GM04504 (cell line): ENCODE data around the gene MAMDC4.

Source experiments
- DNase-seq: peaks from one replicate; pipeline ENCODE4 v3.0.0-alpha.2; 2012; ENCODE audit warnings: low read depth

The MAMDC4 gene

DNA sequence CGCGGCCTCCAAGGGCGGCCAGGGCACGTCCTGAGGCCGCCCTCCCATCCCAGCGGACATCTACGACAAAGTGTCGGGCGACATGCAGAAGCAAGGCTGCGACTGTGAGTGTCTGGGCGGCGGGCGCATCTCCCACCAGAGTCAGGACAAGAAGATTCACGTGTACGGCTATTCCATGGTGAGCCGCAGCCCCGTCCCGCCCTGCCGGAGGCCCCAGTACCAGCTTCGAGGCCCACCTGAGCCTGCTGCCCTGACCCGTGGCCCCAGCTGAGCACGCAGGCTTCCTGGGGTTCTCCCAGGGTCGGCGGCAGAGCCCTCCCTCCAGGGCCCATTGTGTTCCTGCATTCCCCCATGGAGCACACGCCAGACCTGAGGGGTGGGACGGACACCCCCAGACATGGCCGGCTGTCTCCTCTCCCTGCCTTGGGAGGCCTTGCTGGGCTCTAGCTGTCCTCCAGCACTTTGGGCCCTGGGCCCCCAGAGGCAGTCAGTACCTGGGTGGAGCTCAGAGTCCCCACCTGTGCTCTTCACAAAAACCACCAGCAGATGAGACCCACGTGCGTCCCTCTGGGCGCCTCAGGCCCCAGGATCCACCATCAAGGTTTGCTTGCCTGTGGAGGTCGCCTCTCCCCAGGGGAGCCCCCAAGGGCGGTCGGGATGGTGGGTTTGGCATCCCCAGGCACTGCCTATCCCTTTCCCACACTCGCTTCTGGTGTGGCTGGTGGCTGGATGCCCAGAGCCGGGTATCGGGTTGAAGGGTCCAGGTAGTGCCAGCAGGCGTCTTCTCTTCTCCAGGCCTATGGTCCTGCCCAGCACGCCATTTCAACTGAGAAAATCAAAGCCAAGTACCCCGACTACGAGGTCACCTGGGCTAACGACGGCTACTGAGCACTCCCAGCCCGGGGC, 1.9 kb upstream of the MAMDC4 start:
- no peak for DNase-seq

DNA sequence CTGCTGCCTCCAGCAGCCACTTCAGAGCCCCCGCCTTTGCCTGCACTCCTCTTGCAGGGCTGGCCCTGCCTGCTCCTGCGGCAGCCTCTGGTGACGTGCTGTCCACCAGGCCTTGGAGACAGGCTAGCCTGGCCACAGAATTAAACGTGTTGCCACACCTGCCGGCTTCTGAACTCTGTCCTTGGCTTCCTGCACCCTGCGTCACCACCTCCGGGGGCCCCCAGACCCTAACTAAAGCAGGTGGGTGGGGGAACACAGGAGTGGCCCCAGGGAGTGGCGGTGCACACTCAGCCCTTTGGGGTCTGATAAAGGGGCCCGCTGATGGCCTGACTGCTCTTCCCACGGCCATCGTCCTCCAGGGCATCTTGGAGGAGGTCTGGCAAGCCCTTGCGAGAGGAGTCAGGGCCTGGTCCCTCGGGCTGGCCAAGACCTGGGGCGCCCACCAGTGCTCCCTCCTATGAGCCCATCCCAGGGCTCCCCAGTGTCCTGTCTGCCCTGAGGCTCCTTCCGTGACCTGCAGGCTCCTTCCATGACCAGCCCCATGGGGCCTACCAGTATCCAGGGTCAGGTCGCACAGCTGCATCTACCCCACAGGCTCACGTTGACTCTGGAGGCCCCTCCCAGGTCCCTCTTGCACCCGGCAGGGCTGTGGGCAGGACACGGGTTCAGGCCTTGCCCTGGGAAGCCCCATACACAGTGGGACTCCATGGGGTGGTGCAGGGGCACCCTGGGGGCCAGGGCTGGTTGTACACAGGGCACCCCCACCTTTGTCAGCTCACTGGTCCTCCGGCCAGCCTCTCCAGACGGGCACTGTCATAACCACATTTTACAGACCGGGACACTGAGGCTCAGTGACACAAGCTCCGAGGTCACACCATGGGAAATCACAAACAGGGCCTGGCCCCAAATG, 1.0 kb upstream of the MAMDC4 start:
- DNase-seq, result no peak

DNA sequence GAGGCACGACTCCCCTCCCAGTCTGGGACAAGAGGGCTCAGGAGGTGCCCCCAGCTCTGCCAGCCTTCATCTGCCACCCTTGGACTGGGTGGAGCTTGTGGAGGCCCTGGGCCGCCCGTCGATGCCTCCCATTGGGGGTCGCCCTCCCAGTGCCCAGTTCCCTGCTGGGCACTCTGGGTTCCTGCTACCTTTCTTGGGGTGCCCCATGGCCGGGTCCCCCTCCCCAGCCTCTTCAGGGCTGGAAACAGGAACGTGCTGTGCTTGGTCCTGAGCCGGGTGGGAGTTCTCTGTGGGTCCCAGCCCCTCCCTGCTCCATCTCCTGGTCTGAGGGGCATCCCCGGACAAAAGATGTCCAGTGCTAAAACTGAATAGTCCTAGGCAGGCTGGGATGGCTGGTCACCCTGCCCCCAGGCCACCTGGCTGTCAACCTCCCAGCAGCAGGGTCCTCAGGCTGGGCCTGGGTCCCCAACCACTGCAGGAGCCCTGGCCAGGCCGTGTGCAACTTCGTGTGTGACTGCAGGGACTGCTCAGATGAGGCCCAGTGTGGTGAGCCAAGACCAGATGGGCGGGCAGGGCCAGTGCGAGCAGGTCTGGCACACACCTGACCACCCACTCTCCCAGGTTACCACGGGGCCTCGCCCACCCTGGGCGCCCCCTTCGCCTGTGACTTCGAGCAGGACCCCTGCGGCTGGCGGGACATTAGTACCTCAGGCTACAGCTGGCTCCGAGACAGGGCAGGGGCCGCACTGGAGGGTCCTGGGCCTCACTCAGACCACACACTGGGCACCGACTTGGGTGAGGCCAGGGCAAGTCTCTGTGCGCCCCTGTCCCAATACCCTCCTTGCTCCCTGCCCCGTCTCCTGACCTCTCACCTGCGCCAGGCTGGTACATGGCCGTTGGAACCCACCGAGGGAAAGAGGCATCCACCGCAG, 784 bp downstream of the MAMDC4 start:
- no peak for DNase-seq

DNA sequence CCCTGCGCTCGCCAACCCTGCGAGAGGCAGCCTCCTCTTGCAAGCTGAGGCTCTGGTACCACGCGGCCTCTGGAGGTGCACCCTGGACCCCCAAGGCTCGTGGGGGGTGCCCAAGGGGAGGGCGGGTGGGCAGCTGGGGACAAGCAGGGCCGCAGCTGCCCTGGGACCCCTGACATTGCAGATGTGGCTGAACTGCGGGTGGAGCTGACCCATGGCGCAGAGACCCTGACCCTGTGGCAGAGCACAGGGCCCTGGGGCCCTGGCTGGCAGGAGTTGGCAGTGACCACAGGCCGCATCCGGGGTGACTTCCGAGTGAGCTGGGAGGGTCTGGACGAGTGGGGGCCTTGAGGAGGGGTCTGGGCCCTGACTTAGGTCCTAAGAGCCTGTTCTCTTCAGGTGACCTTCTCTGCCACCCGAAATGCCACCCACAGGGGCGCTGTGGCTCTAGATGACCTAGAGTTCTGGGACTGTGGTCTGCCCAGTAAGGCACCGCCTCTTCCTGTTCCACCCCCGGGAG, 1.5 kb downstream of the MAMDC4 start:
- no peak for DNase-seq

DNA sequence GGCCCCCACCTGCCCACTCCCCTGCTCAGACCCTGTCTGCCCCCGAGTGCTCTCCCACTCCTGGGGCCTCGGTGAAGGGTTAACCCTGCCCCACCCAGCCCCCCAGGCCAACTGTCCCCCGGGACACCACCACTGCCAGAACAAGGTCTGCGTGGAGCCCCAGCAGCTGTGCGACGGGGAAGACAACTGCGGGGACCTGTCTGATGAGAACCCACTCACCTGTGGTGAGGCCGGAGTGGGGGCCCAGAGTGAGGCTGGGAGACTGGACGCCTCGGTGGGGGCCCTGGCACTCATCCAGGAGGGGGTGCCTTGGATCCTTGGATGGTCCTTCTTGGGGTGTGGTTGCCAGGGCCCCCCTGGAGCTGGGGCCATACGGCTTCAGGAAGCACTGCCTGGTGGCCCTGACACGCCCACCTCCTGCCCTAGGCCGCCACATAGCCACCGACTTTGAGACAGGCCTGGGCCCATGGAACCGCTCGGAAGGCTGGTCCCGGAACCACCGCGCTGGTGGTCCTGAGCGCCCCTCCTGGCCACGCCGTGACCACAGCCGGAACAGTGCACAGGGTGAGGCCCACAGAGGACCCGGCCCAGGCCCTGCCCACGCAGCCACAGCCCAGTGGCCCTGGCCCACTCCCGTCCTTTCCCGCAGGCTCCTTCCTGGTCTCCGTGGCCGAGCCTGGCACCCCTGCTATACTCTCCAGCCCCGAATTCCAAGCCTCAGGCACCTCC, 2.1 kb downstream of the MAMDC4 start:
- DNase-seq, result no peak

DNA sequence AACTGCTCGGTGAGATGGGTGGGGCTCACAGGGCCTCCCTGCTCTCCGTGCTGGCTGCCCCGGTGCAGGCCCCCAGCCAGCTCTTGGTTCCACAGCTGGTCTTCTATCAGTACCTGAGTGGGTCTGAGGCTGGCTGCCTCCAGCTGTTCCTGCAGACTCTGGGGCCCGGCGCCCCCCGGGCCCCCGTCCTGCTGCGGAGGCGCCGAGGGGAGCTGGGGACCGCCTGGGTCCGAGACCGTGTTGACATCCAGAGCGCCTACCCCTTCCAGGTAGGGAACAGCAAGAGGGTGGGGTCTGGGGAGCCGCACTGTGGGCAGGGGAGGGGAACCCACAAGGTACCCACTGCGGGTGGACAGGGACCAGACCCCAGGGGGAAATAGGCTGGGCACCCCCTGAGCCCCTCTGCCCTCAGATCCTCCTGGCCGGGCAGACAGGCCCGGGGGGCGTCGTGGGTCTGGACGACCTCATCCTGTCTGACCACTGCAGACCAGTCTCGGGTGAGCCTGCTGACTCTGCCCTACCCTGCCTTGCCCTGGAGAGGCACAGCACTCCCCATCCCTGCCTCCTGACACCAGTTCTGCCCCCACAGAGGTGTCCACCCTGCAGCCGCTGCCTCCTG, 2.8 kb downstream of the MAMDC4 start:
- DNase-seq, result no peak

DNA sequence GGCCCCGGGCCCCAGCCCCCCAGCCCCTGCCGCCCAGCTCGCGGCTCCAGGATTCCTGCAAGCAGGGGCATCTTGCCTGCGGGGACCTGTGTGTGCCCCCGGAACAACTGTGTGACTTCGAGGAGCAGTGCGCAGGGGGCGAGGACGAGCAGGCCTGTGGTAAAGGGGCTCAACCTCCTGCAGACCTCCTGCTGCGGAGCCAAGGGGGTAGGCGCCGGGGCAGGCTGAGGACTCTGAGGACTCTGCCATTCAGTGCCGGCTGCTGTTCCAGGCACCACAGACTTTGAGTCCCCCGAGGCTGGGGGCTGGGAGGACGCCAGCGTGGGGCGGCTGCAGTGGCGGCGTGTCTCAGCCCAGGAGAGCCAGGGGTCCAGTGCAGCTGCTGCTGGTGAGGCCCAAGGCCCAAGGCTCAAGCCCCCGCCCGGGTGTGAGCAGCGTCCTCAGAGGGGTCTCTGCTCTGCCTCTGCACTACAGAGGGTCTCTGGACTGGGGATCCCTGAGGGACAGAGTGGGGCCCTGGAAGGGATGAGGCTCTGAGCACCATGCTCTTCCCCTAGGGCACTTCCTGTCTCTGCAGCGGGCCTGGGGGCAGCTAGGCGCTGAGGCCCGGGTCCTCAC, 3.4 kb downstream of the MAMDC4 start:
- no peak for DNase-seq

DNA sequence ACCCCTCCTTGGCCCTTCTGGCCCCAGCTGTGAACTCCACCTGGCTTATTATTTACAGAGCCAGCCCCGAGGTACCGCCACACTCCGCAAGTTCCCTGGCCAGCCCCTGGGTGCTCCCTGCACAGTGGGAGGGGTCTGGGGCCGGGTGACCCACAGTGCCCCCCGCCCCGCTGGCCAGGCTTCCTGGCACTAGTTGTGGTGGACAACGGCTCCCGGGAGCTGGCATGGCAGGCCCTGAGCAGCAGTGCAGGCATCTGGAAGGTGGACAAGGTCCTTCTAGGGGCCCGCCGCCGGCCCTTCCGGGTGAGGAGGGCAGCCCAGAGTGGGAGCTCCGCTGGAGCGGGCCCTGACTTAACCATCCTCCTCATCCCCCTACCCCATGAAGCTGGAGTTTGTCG, 3.9 kb downstream of the MAMDC4 start:
- DNase-seq, result no peak

DNA sequence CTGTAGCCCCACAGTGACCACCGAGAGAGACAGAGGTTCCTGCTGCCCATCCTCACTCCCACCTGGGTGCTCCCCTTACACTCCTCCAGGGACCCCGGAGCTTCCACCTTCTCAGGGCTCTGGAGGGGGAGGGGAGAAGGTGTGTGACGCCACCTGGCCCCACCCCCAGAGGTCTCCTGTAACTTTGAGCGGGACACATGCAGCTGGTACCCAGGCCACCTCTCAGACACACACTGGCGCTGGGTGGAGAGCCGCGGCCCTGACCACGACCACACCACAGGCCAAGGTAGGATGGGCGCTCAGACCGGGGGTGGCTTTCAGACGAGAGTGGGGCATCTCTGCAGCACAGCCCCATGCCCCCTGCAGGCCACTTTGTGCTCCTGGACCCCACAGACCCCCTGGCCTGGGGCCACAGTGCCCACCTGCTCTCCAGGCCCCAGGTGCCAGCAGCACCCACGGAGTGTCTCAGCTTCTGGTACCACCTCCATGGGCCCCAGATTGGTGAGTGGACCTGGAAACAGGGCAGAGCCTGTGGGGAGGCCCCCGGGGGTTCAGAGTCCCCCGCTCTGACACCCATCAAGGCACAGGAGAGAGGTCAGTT, 4.5 kb downstream of the MAMDC4 start:
- DNase-seq, result no peak

DNA sequence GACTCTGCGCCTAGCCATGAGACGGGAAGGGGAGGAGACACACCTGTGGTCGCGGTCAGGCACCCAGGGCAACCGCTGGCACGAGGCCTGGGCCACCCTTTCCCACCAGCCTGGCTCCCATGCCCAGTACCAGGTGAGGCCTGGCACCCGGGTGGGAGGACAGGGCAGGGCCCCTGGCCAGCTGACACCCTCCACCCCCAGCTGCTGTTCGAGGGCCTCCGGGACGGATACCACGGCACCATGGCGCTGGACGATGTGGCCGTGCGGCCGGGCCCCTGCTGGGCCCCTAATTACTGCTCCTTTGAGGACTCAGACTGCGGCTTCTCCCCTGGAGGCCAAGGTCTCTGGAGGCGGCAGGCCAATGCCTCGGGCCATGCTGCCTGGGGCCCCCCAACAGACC, 5.0 kb downstream of the MAMDC4 start:
- no peak for DNase-seq

DNA sequence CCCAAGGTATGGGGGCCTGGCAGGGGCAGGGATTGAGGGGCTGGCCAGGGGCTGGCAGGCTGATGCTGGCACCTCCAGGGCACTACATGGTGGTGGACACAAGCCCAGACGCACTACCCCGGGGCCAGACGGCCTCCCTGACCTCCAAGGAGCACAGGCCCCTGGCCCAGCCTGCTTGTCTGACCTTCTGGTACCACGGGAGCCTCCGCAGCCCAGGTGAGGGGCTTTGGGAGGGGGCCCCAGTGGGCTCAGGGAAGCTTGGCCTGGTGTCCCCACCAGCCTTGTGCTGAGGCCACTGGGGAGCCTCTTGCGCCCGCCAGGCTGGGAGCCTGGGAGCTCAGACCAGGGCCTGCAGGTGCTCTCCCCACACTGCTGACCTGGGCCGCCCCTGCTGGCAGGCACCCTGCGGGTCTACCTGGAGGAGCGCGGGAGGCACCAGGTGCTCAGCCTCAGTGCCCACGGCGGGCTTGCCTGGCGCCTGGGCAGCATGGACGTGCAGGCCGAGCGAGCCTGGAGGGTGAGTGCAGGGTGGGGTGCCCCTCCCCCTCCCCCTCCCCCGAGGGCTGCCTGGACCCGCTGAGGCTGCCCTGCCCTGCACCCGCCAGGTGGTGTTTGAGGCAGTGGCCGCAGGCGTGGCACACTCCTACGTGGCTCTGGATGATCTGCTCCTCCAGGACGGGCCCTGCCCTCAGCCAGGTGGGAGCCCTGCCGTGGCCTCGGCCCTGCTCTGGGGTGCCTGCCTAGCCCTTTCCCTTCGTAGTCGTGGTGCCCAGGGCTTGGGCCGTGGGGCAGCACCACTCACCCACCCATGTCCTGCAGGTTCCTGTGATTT, 5.7 kb downstream of the MAMDC4 start:
- no peak for DNase-seq

DNA sequence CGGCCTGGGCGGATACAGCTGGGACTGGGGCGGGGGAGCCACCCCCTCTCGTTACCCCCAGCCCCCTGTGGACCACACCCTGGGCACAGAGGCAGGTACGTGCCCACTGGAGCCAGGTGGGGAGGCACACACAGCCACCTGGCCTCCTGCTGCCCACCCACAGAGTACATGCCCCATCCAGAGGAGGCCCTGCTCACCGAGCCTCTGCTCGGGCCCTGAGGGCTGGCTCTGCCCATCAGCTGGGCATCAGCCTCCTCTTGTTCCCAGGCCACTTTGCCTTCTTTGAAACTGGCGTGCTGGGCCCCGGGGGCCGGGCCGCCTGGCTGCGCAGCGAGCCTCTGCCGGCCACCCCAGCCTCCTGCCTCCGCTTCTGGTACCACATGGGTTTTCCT, 6.3 kb downstream of the MAMDC4 start:
- no peak for DNase-seq

DNA sequence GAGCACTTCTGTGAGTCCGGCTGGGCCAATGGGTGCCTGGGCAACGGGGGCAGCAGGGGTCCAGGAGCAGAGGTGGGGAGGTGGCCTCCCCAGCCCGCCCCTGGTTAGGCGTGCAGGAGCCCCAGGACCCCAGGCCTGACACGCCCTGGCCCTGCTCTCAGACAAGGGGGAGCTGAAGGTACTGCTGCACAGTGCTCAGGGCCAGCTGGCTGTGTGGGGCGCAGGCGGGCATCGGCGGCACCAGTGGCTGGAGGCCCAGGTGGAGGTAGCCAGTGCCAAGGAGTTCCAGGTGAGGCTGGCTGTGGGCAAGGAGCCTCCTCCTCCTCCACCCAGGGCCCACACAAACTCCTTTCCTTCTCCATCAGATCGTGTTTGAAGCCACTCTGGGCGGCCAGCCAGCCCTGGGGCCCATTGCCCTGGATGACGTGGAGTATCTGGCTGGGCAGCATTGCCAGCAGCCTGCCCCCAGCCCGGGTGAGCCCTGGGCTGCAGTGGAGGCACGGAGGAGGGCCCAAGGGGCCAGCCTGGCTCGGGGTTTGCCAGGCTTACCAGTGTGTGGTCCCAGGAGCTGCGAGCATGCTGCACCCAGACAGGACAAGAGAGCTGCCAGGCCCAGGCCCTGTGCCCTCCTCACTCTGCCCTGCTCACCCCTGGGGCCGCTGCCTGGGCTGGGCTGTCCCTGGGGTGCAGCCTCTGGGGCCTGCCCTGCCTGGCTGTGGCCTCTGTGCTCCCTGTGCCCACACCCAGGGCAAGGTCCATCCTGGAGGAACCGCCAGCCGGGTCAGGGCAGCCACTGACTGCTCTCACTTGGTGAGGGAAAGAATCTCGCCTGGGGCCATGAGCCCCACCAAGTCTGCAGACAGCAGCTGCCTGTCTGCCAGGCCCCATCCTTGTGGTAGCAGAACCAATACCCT, 7.0 kb downstream of the MAMDC4 start:
- no peak for DNase-seq

DNA sequence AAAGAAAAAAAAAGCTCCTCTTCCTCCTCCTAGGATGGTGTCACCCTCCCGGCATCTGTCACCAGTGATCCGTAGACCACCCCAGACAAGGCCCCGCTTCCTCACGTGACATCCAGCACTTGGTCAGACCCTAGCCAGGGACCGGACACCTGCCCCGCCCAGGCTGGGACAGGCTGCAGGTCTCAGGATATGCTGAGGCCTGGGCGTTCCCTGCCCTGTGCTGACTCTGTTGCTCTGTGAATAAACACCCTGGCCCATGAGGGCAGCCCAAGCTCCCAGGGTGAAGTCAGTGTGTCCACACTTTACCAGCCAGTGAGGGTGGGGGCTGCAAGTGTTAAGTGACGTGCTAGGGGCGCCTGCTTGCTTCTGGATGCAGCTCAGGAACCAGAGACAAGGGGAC, 8.4 kb downstream of the MAMDC4 start:
- DNase-seq, result no peak

DNA sequence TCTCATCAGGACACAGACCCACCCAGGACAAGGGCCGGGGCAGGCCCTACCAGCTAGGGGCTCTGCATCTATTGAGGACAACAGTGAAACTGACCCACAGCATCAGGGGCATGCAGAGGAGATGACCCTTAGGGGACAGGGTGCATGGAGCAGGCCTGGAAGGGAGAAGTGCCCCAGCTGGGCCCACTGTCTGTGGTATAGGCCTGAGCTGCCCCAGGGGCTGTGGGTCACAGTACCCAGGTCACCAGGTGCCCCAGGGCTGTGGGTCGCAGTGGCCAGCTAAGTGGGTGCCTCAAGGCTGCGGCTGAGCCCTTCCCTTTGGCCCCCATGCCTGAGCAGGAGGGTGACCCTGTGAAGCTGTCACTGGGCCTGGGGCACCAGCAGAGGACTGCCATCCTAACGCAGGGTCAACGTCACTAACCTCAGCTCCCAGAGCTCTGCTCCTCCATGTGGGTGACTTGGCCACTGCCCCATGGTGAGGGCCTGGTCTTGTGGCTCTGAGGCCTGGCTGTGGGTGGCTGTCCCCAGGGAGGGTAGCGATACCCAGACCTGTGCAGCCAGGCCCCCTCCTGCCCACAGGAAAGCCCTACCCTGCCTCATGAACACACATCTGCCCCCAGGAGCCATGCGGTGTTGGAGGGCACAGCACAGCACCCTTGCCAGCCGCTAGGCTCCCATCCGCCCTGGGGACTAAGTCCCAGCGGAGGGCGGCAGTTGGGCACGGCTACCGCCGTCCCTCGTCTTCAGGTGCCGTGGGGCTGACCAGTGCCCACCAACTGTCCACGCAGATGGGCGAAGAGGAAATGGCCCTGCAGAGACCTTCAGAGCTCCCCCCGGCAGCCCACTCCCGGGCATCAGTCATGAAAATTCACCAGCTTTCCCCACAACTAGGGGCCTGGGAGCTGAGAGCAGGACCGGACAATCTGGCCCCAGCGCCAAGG, 9.1 kb downstream of the MAMDC4 start:
- no peak for DNase-seq

DNA sequence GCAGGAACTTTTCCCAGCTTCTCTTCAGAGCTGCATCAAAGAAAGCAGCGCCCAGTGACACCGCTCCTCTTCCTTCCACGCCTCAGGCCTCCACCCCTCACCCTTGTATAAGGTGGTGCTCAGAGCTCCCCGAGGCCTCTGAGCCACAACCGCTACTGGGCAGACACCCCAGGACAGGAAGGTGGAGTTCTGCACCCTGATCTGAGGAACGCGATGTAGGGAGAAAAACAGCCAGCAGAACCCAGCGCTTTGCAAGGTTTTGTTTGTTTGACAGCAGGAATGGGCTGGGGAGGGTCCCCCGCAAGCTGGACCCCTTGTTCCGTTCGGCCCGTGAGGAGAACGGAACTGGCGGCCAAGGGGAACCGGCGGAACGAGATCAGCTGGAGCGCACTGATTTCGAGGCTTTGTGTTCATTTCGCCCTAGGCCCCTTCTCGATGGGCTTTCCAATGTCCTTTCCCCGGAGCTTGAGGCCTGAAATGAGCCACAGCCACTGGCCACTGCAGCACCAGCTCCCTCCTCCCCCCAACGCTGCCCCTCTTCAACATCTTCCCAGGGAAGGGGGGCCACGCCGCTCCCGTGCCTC, 9.8 kb downstream of the MAMDC4 start:
- DNase-seq, result no peak
